Nephron progenitor cell (in vitro differentiated cells): ENCODE measurements around the gene RAB5B.
A peak's percentile ranks its signal among the peaks of the same experiment; 100 is the strongest.
"Not testable (repeated sequence)": the region's sequence is repeated elsewhere in the genome, so short reads cannot be mapped to it uniquely, and the experiment has no call there.

Experiments used
- DNase-seq: peaks from one replicate; pipeline ENCODE4 v3.0.0; 2021
- H3K27ac Mint-ChIP-seq: 2 replicates; pipeline ENCODE4 v1.8.0; 2021; ENCODE audit warnings: mild to moderate bottlenecking, moderate library complexity, mixed read lengths
- H3K27me3 Mint-ChIP-seq: 2 replicates; pipeline ENCODE4 v1.8.0; 2021; ENCODE audit warnings: mild to moderate bottlenecking, low read depth, mixed read lengths; ENCODE audit not compliant: poor library complexity
- H3K36me3 Mint-ChIP-seq: 2 replicates; pipeline ENCODE4 v1.8.0; 2021; ENCODE audit warnings: low read depth, mixed read lengths
- H3K4me1 Mint-ChIP-seq: 2 replicates; pipeline ENCODE4 v1.8.0; 2021; ENCODE audit warnings: mixed read lengths
- H3K4me3 Mint-ChIP-seq: 2 replicates; pipeline ENCODE4 v1.8.0; 2021; ENCODE audit warnings: mild to moderate bottlenecking, moderate library complexity, mixed read lengths
- H3K9me3 Mint-ChIP-seq: 2 replicates; pipeline ENCODE4 v1.8.0; 2021; ENCODE audit warnings: mild to moderate bottlenecking, moderate library complexity, mixed read lengths
- TF ChIP-seq, protein P1 (sequence below): fragments of 200-600 bp; sonication (generic); IDR thresholded peaks from 2 replicates; pipeline ENCODE4 v1.5.0; 2021; ENCODE audit warnings: antibody characterized with exemption

The RAB5B gene

DNA sequence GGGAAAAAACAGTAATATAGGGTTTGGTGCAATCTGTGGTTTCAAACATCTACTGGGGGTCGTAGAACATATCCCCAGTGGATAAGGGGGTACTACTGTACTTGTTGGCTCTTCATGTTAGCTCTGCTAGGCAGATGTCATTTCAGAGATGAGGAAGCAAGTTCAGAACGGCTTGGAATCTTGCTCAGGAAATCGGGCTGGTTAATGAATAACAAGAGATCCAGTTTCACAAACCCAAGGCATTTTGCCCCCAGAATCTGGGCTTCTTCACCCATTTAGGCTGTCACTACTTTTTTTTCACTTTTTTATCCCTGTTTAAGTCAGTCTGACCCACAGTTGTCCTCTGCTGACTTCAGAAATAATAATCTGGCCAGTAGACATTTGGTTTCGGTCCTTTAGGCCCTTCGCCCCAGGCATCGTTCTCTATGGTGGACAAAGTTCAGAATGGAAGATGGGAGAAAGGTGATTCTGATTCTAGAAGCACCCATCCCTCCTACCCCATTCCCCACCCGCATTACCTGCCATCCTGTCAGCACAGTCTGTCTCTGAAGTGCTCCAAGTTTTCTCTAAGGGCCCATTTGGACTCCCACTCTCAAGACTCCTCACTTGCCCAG, 27.7 kb downstream of the RAB5B start:
- no peaks in the 10 kb centered on the region for H3K9me3 Mint-ChIP-seq

DNA sequence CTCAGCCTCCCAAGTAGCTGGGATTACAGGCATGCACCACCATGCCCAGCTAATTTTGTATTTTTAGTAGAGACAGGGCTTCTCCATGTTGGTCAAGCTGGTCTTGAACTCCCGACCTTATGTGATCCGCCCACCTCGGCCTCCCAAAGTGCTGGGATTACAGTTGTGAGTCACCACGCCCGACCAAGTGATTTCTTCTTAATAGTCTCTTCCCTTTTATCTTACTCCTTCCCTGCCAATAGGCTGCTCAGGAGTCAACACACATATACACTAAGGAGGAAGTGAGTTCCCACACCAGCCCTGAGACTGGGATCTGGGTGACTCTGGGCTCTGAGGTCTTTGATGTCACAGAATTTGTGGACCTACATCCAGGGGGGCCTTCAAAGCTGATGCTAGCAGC, 29.5 kb downstream of the RAB5B start:
- H3K36me3 Mint-ChIP-seq: peaks cover 60% of the 10 kb centered on the region
- DNase-seq, H3K9me3 Mint-ChIP-seq, H3K27me3 Mint-ChIP-seq, H3K4me3 Mint-ChIP-seq: not testable (repeated sequence)
- peaks cover 48% of the 10 kb centered on the region for H3K4me1 Mint-ChIP-seq
- H3K27ac Mint-ChIP-seq: peak overlapping the region; percentile 66

More for the DNA sequence above, 27.7 kb downstream of the RAB5B start:
- no peaks in the 10 kb centered on the region for H3K27me3 Mint-ChIP-seq
- peak overlapping the region; percentile 40 for H3K27ac Mint-ChIP-seq
- TF ChIP-seq, protein P1, sequence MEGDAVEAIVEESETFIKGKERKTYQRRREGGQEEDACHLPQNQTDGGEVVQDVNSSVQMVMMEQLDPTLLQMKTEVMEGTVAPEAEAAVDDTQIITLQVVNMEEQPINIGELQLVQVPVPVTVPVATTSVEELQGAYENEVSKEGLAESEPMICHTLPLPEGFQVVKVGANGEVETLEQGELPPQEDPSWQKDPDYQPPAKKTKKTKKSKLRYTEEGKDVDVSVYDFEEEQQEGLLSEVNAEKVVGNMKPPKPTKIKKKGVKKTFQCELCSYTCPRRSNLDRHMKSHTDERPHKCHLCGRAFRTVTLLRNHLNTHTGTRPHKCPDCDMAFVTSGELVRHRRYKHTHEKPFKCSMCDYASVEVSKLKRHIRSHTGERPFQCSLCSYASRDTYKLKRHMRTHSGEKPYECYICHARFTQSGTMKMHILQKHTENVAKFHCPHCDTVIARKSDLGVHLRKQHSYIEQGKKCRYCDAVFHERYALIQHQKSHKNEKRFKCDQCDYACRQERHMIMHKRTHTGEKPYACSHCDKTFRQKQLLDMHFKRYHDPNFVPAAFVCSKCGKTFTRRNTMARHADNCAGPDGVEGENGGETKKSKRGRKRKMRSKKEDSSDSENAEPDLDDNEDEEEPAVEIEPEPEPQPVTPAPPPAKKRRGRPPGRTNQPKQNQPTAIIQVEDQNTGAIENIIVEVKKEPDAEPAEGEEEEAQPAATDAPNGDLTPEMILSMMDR: no peak
- peaks cover 56% of the 10 kb centered on the region for H3K36me3 Mint-ChIP-seq
- peaks cover 45% of the 10 kb centered on the region for H3K4me1 Mint-ChIP-seq
- DNase-seq: no peak
- H3K4me3 Mint-ChIP-seq: no peak overlapping the region

DNA sequence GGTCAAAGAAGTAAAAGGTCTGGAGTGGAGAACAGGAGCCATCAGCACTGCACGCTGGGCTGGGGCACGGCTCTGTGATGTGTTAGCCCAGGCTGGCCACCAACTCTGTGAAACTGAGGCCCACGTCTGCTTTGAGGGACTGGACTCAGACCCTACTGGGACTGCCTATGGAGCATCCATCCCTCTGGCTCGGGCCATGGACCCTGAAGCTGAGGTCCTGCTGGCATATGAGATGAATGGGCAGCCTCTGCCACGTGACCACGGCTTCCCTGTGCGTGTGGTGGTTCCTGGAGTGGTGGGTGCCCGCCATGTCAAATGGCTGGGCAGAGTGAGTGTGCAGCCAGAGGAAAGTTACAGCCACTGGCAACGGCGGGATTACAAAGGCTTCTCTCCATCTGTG, 30.3 kb downstream of the RAB5B start:
- Mint-ChIP-seq H3K36me3 (peaks cover 55% of the 10 kb centered on the region), H3K27me3 (no peaks in the 10 kb centered on the region), H3K4me3 (no peak overlapping the region), H3K4me1 (peaks cover 51% of the 10 kb centered on the region), H3K9me3 (no peaks in the 10 kb centered on the region), H3K27ac (peak overlapping the region; percentile 56)
- DNase-seq: no peak
- TF ChIP-seq, protein P1: no peak

DNA sequence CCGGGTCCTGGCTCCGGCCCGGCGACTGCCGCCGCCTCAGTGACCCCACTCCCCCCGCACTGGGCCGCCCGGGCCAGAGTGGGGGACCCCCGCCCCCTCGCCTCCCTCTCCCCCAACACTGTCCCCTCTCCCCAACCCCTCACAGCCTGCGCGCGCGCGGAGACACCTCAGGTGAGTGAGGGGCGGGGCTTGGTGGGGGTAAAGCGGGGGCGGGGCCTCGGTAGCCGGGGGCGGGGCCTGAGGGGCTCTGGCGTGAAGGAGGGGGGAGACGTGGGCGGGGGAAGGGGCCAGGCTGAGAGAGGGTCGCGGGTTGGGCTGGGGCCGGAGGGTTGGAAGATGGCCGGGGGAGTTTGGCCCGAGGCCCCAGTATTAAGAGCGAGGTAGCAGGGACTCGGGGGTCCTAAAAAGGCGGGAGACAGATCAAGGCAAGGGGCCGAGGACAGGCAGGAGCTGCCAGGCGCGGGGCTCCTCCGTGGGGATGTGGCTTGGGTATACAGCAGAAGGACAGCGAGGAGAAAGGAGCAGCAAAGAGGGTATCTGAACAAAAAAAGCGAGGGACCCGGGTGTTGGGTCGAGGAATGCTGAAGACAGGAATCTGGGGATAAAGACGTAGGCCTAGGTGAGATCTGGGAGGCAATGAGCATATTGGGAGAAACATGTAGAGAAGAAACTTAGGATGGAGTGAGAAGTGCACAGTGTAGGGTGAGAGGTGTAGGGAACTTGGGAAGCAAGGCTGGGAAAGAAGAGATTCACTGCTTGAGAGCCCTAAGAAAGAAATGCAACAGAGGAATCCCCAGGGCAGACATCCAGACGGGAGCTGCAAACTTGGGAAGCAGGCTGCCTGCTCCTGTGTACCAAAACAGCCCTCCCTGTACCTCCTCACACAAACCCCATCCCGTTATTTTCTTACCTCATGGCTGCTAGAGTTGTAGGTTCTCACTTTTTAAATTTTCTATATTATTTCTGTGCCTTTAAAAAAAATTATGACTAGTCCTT, 34.0 kb downstream of the RAB5B start:
- Mint-ChIP-seq H3K27me3 (peaks cover 3% of the 10 kb centered on the region), H3K36me3 (peaks cover 50% of the 10 kb centered on the region), H3K4me1 (peaks cover 70% of the 10 kb centered on the region), H3K4me3 (peak overlapping the region; percentile 90), H3K27ac (peak overlapping the region; percentile 99), H3K9me3 (no peaks in the 10 kb centered on the region)
- peak; percentile 92 for DNase-seq
- TF ChIP-seq, protein P1: no peak

DNA sequence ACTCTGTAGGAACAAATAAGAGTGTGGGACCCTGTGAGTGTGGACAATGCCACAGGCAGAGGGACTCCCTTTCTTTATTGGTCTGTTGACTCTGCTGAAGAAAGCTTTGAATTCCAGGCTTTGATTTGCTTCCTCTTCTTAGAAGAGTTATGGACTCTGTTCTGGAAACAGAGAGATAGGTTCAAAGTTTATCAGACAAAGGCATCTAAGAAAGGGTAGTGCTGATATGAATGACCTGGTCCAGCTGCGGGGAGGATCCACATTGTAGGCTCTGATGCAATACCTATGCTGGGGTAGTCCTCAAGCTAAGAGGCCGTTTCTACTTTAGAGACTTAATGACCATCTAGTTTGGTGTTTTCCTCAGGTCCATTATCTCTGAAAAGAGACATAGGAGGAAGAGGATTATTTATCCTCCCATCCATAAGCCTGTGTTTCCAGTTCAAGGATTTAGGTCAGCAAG, 36.3 kb downstream of the RAB5B start:
- H3K4me1 Mint-ChIP-seq: peaks cover 68% of the 10 kb centered on the region
- peaks cover 41% of the 10 kb centered on the region for H3K36me3 Mint-ChIP-seq
- peaks cover 3% of the 10 kb centered on the region for H3K27me3 Mint-ChIP-seq
- TF ChIP-seq, protein P1: no peak
- H3K4me3 Mint-ChIP-seq: peak overlapping the region; percentile 49
- no peaks in the 10 kb centered on the region for H3K9me3 Mint-ChIP-seq
- no peak for DNase-seq
- peak overlapping the region; percentile 61 for H3K27ac Mint-ChIP-seq

DNA sequence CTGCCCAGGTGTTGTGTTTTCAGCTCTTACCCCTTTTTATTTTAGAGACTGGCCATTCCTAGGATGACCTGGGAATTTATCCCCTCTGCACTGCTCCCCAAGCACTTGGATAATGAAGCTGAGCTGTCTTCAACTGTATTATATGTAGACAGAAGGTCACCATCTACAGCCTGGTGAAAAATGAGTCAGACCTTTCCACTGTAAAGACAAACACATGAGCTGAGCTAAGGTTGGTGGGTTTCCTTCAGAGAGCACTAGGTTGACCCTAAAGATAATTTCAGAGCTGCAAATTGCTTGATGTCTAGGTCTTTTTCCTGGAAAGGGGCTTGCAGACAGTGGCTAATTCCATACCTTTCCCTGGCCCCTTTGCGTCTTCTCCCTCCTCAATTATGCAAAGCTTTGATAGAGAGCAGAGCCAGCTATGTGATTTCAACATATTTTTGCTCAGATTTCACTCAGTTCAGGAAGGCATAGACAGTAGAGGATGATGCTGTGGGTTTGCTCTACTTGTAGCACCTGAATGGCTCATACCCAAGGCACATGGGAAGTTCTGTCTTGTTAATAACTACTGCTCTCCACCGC, 37.7 kb downstream of the RAB5B start:
- Mint-ChIP-seq H3K4me1 (peaks cover 63% of the 10 kb centered on the region), H3K27ac (no peak overlapping the region), H3K9me3 (no peaks in the 10 kb centered on the region), H3K36me3 (peaks cover 31% of the 10 kb centered on the region), H3K4me3 (no peak overlapping the region), H3K27me3 (peaks cover 3% of the 10 kb centered on the region)
- no peak for DNase-seq
- TF ChIP-seq, protein P1: no peak
